ENCODE measurements around the gene RAB9A.

DNA sequence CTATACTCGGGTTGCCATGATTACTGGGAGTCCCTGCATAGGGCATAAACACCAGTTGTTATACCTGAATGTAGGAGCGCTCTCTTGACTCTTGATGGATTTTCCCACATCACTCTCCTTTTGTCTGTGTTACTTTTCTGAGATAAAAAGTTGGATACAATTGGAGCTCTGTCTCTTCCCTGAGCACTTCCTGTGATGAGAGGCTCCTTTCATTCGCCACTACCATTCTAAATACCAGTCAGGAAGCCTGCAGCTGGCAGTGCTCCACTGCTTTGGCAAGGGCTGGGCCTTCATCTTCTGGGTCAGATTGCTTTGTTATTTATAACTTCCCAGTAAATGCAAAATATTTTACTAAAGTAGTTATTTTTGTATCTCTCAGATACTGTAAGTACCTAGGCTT lies 22.1 kb upstream of the RAB9A start:
- no peak for TF ChIP-seq CTCF (IDR thresholded peaks at IDR 0.05)
- TF ChIP-seq POLR2A (IDR thresholded peaks at IDR 0.05), result no peak

Measured in testis (tissue), 2 donors.